ENCODE results near the gene MROH2A.
A peak's percentile ranks its signal among the peaks of the same experiment; 100 is the strongest.
"Not testable (repeated sequence)": the region's sequence is repeated elsewhere in the genome, so short reads cannot be mapped to it uniquely, and the experiment has no call there.

Gene MROH2A

DNA sequence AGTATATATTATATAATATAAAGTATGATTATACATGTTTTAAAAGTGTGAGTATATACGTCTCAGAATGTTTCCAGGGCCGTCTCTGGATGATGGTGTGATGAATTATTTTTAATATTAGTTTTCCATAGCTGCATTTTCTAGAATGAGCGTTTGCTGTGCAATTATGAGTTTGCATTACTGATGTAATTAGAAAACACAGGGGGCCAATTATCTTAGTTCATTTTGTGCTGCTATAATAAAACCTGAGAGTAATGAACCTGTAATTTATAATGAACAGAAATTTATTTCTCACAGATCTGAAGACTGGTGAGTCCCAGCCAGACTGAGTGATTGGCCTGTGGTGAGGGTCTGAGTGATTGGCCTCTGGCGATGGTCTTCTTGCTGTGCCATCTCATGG, 80.2 kb downstream of the MROH2A start:
- DNase-seq (ENCODE audit: insufficient read length, low spot score) (no peak), FAIRE-seq (no peak)
- TF ChIP-seq CTCF (IDR thresholded peaks at IDR 0.05; ENCODE audit: insufficient read depth, missing control alignments), result no peak

DNA sequence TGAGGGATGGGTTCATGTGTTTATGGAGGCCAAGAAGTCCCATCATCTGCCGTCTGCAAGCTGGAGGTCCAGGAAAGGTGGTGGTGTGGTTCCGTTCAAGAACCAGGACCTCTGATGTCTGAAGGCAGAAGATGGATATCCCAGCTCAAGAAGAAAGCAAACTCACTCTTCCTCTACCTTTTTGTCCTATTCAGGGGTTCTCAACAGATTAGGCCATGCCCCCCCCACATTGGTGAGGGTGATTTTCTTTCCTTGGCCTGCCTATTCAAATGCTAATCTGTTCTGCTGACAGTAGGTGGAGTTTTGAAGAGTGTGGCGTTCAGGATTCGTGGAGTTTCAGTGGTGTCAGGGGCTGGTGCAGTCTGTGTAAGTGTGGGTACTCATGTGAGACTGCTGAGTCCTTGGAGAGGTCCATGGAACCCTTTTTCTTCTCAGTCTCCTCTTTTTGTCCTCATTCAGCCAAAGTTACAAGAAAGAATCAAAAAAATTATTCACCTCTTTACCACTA, 84.2 kb downstream of the MROH2A start:
- TF ChIP-seq CTCF (IDR thresholded peaks at IDR 0.05; ENCODE audit: insufficient read depth, missing control alignments), result no peak
- no peak for FAIRE-seq
- no peak for DNase-seq (ENCODE audit: insufficient read length, low spot score)

DNA sequence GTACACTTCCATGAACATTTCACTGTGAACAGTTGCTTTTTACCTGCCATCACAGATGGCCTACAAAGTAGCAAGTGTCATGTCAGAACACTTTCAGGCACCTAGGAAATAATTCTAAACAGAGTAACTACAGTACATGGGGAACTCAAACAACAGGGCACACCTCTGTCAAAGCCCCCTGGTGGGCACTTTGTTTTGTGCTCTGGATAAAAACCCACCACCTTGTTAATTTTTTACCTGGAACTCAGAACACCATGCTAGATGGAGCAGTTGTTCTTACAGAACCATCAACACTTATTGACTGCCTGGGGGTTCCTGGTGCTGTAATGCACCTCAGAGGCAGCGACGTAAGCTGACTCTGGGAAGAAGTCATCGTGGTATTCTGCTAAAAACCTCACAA, 87.7 kb downstream of the MROH2A start:
- peak; percentile 35 for FAIRE-seq
- TF ChIP-seq CTCF (IDR thresholded peaks at IDR 0.05; ENCODE audit: insufficient read depth, missing control alignments), result peak; percentile 15
- DNase-seq (ENCODE audit: insufficient read length, low spot score), result no peak

GRCh38 chr2:233866479-233866878, 88.3 kb downstream of the MROH2A start:
- DNase-seq (ENCODE audit: insufficient read length, low spot score) (no peak), FAIRE-seq (no peak)
- TF ChIP-seq CTCF (IDR thresholded peaks at IDR 0.05; ENCODE audit: insufficient read depth, missing control alignments), result no peak

DNA sequence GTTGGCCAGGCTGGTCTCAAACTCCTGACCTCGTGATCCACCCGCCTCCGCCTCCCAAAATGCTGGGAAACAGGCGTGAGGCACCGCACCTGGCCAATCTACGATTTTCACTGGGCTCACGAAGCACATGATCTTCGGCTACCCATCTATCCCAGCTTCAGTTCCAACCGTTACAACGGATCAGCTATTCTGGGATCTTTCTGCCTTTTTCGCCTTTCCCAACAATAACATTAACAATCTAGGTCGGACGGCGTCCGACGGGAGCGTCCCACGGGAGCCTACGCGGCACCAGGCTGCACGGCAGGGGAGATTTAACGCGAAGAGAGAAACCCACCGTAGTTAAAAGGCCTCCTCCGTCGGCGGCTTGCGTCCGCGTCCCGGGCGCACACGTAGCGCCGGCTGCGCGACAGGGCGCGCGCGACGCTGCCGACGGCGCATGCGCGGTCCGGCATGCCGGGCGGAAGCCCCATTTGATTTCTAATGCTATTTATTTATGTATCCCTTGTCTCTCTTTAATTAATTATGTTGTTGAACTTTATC, 89.9 kb downstream of the MROH2A start, which contains the start of gene MSL3B:
TSS of gene MSL3B (minus strand) at position 394 of the 540 bp plus-strand sequence.
- DNase-seq (ENCODE audit: insufficient read length, low spot score) (no peak), FAIRE-seq (no peak)
- TF ChIP-seq CTCF (IDR thresholded peaks at IDR 0.05; ENCODE audit: insufficient read depth, missing control alignments), result no peak

DNA sequence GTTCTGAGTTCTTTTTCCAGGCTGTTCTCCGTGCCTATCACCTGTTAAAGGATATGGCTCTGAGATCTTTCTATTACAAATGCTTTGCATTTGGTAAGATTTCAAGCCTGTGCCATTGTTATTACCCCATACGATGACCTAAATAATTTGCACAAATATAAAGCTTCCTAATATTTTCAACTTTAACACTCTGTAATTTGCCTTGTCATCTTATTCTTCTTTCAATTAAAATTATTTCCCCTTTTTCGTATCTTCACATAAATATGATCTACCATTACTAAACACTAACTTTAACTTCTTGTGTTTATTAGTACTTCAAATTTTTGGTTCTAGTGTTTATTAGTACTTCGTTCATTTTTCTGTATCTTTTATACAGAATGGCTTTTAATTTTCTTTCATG, 93.3 kb downstream of the MROH2A start:
- TF ChIP-seq CTCF (IDR thresholded peaks at IDR 0.05; ENCODE audit: insufficient read depth, missing control alignments), result no peak
- FAIRE-seq (no peak), DNase-seq (ENCODE audit: insufficient read length, low spot score) (no peak)

- FAIRE-seq, result not testable (repeated sequence)
Observed at GRCh38 chr2:233872125-233872524, 94.0 kb downstream of the MROH2A start.

GRCh38 chr2:233882353-233882752, 104.2 kb downstream of the MROH2A start:
- DNase-seq (ENCODE audit: insufficient read length, low spot score) (no peak), FAIRE-seq (no peak)
- no peak for TF ChIP-seq CTCF (IDR thresholded peaks at IDR 0.05; ENCODE audit: insufficient read depth, missing control alignments)

More at GRCh38 chr2:233872125-233872524, 94.0 kb downstream of the MROH2A start:
- DNase-seq (ENCODE audit: insufficient read length, low spot score), result not testable (repeated sequence)
